HCT116 (cell line): ENCODE data around the gene BRD4.

Source experiments
- TF ChIP-seq, protein P1 (sequence below), 3 experiments: fragments of 200-600 bp in 1 of 3; sonication (generic) in 1 of 3; IDR thresholded peaks in 2 of 3; conservative IDR thresholded peaks in 1 of 3; 2 replicates each; pipeline ENCODE4 v1.5.1; 2012 to 2017; ENCODE audit warnings: low read depth in 2 of 3, low read length in 2 of 3, antibody characterized with exemption in 1 of 3, borderline replicate concordance in 1 of 3, control low read depth in 1 of 3, mild to moderate bottlenecking in 1 of 3, mixed read lengths in 1 of 3, mixed run types in 1 of 3, moderate library complexity in 1 of 3; ENCODE audit not compliant: insufficient read depth in 1 of 3
- TF ChIP-seq, protein P2 (sequence below): IDR thresholded peaks from 2 replicates; pipeline ENCODE4 v1.6.1; 2012

GRCh38 chr19:15315101-15315500 is 17.2 kb downstream of the BRD4 start:
- TF ChIP-seq, protein P1, sequence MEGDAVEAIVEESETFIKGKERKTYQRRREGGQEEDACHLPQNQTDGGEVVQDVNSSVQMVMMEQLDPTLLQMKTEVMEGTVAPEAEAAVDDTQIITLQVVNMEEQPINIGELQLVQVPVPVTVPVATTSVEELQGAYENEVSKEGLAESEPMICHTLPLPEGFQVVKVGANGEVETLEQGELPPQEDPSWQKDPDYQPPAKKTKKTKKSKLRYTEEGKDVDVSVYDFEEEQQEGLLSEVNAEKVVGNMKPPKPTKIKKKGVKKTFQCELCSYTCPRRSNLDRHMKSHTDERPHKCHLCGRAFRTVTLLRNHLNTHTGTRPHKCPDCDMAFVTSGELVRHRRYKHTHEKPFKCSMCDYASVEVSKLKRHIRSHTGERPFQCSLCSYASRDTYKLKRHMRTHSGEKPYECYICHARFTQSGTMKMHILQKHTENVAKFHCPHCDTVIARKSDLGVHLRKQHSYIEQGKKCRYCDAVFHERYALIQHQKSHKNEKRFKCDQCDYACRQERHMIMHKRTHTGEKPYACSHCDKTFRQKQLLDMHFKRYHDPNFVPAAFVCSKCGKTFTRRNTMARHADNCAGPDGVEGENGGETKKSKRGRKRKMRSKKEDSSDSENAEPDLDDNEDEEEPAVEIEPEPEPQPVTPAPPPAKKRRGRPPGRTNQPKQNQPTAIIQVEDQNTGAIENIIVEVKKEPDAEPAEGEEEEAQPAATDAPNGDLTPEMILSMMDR (IDR thresholded peaks at IDR 0.05 in 2 of 3, conservative IDR thresholded peaks at IDR 0.05 in 1 of 3; ENCODE audit: borderline replicate concordance in 1 of 3, insufficient read depth in 1 of 3, low read depth in 2 of 3, low read length in 2 of 3) = no peak
- TF ChIP-seq, protein P2, sequence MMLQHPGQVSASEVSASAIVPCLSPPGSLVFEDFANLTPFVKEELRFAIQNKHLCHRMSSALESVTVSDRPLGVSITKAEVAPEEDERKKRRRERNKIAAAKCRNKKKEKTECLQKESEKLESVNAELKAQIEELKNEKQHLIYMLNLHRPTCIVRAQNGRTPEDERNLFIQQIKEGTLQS = no peak
